GM23338 (cell line): ENCODE measurements around the gene GPI.

Experiments used
- CREB1 ChIP-seq: fragments of 250-450 bp; sonication (Bioruptor Pico); IDR thresholded peaks from 2 replicates; pipeline ENCODE4 v1.5.0; 2020; ENCODE audit warnings: low read depth, mild to moderate bottlenecking, moderate library complexity
- CTCF ChIP-seq, 2 experiments: fragments of 200-600 bp in 1 of 2; sonication (generic) in 1 of 2; conservative IDR thresholded peaks; 2 replicates each; pipeline versions ENCODE4 v1.5.1 to v1.6.1; 2016 to 2017; ENCODE audit warnings: antibody characterized with exemption in 2 of 2, low read depth in 2 of 2, mild to moderate bottlenecking in 2 of 2, moderate library complexity in 1 of 2
- JUNB ChIP-seq: IDR thresholded peaks from one replicate; pipeline ENCODE4 v1.6.1; 2016; ENCODE audit warnings: antibody characterized with exemption; ENCODE audit not compliant: unreplicated experiment

GRCh38 chr19:34356875-34357274 lies 8.1 kb upstream of the GPI start:
- TF ChIP-seq CTCF (conservative IDR thresholded peaks at IDR 0.05; ENCODE audit: low read depth in 2 of 2) (no peak), CREB1 (CRISPR knock-in tag) (no peak), JUNB (no peak)
